ENCODE measurements around the gene IL15RA.
"Not testable (repeated sequence)": the region's sequence is repeated elsewhere in the genome, so short reads cannot be mapped to it uniquely, and the experiment has no call there.

DNA sequence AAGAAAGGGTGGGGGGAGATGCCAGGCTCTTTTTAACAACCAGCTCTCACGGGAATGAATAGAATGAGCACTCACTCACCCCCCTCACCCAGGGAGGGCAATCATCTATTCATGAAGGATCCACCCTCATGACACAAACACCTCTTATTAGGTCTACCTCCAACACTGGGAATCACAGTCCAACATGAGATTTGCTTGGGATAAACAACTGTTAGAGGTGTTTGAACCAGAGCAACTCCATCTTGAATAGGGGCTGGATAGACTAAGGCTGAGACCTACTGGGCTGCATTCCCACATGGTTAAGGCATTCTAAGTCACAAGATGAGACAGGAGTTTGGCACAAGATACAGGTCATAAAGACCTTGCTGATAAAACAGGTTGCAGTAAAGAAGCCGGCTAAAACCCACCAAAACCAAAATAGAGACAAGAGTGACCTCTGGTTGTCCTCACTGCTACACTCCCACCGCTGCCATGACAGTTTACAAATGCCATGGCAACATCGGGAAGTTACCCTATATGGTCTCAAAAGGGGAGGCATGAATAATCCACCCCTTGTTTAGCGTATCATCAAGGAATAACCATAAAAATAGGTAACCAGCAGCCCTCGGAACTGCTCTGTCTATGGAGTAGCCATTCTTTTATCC lies 27.9 kb upstream of the IL15RA start:
- not testable (repeated sequence) for TF ChIP-seq POLR2AphosphoS5 (IDR thresholded peaks at IDR 0.05; ENCODE audit: low read depth, low read length)
- TF ChIP-seq, protein P1, sequence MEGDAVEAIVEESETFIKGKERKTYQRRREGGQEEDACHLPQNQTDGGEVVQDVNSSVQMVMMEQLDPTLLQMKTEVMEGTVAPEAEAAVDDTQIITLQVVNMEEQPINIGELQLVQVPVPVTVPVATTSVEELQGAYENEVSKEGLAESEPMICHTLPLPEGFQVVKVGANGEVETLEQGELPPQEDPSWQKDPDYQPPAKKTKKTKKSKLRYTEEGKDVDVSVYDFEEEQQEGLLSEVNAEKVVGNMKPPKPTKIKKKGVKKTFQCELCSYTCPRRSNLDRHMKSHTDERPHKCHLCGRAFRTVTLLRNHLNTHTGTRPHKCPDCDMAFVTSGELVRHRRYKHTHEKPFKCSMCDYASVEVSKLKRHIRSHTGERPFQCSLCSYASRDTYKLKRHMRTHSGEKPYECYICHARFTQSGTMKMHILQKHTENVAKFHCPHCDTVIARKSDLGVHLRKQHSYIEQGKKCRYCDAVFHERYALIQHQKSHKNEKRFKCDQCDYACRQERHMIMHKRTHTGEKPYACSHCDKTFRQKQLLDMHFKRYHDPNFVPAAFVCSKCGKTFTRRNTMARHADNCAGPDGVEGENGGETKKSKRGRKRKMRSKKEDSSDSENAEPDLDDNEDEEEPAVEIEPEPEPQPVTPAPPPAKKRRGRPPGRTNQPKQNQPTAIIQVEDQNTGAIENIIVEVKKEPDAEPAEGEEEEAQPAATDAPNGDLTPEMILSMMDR (IDR thresholded peaks at IDR 0.05): not testable (repeated sequence)
